ENCODE results near the gene MIGA1. TPM values are rescaled to one million over a fixed set of nuclear protein-coding genes. Genes with fewer than 3 reads are reported as not detected.

The MIGA1 gene
- total and polyA plus RNA-seq, 4 donors, result 14.9 to 47.0 (median 20.0) TPM

GRCh38 chr1:77866296-77866695, 86.8 kb downstream of the MIGA1 start:
- Histone ChIP-seq H3K36me3 (ENCODE audit: control insufficient read depth, insufficient read depth, low read length) (peaks cover 19% of the 10 kb centered on the region), H3K27me3 (ENCODE audit: control insufficient read depth, insufficient read depth, low read length) (no peaks in the 10 kb centered on the region), H3K27ac (ENCODE audit: low read depth, low read length) (no peak overlapping the region), H3K4me1 (ENCODE audit: control insufficient read depth, insufficient read depth, low read length) (no peaks in the 10 kb centered on the region), H3K4me3 (ENCODE audit: low read depth, low read length) (no peak overlapping the region), H3K9me3 (ENCODE audit: control insufficient read depth, insufficient read depth, low read length) (no peaks in the 10 kb centered on the region)
- no peak for DNase-seq (ENCODE audit: low read depth in 4 of 6, low spot score in 6 of 6)
- 79% methylated on average over 3 of the region's 4 CpGs for WGBS (ENCODE audit: insufficient coverage)

GRCh38 chr1:77872645-77873044, 93.2 kb downstream of the MIGA1 start:
- peaks cover 5% of the 10 kb centered on the region for H3K36me3 ChIP-seq (ENCODE audit: control insufficient read depth, insufficient read depth, low read length)
- no peaks in the 10 kb centered on the region for H3K4me1 ChIP-seq (ENCODE audit: control insufficient read depth, insufficient read depth, low read length)
- DNase-seq (ENCODE audit: low read depth in 4 of 6, low spot score in 6 of 6), result no peak
- no CpG with 5 or more reads among the region's 1 CpG for WGBS (ENCODE audit: insufficient coverage)
- no peaks in the 10 kb centered on the region for H3K9me3 ChIP-seq (ENCODE audit: control insufficient read depth, insufficient read depth, low read length)
- no peak overlapping the region for H3K4me3 ChIP-seq (ENCODE audit: low read depth, low read length)
- H3K27ac ChIP-seq (ENCODE audit: low read depth, low read length), result no peak overlapping the region
- no peaks in the 10 kb centered on the region for H3K27me3 ChIP-seq (ENCODE audit: control insufficient read depth, insufficient read depth, low read length)

GRCh38 chr1:77873461-77873860, 94.0 kb downstream of the MIGA1 start:
- no peak for DNase-seq (ENCODE audit: low read depth in 4 of 6, low spot score in 6 of 6)
- no peaks in the 10 kb centered on the region for H3K9me3 ChIP-seq (ENCODE audit: control insufficient read depth, insufficient read depth, low read length)
- no CpG with 5 or more reads among the region's 1 CpG for WGBS (ENCODE audit: insufficient coverage)
- no peak overlapping the region for H3K4me3 ChIP-seq (ENCODE audit: low read depth, low read length)
- peaks cover 5% of the 10 kb centered on the region for H3K36me3 ChIP-seq (ENCODE audit: control insufficient read depth, insufficient read depth, low read length)
- no peak overlapping the region for H3K27ac ChIP-seq (ENCODE audit: low read depth, low read length)
- no peaks in the 10 kb centered on the region for H3K4me1 ChIP-seq (ENCODE audit: control insufficient read depth, insufficient read depth, low read length)
- H3K27me3 ChIP-seq (ENCODE audit: control insufficient read depth, insufficient read depth, low read length), result no peaks in the 10 kb centered on the region

DNA sequence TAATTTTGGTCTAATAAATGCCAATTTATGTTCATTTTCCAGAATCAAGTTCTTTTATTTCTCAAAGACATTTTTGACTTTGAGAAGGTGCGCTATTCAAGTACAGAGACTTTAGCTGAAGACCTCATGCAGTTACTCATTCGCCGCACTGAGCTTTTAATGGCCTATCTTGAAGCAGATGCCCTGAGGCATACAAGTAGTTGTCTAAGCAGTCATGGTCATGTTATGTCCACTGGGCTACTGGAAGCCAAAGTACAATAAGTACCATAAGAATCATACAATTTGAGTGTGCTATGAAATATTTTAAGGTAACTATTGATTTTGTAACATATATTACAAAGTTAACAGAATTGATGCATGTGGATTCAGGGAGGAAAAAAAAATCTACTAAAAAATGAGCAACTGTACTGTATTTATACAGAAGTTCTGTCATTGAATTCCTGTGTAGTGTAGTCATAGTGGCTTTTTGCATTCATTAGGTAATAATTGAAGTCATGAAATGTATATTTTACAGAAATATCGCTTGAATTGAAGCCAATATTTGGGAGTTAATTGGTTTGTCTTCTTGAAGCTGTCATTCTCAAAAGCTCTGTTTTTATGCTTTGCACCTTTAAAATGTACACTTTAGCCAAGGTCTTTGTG, 95.5 kb downstream of the MIGA1 start:
- Histone ChIP-seq H3K4me1 (ENCODE audit: control insufficient read depth, insufficient read depth, low read length) (no peaks in the 10 kb centered on the region), H3K9me3 (ENCODE audit: control insufficient read depth, insufficient read depth, low read length) (no peaks in the 10 kb centered on the region), H3K4me3 (ENCODE audit: low read depth, low read length) (no peak overlapping the region), H3K27me3 (ENCODE audit: control insufficient read depth, insufficient read depth, low read length) (no peaks in the 10 kb centered on the region), H3K27ac (ENCODE audit: low read depth, low read length) (no peak overlapping the region), H3K36me3 (ENCODE audit: control insufficient read depth, insufficient read depth, low read length) (peaks cover 5% of the 10 kb centered on the region)
- DNase-seq (ENCODE audit: low read depth in 4 of 6, low spot score in 6 of 6), result no peak
- 100% methylated on average over 3 of the region's 4 CpGs for WGBS (ENCODE audit: insufficient coverage)

DNA sequence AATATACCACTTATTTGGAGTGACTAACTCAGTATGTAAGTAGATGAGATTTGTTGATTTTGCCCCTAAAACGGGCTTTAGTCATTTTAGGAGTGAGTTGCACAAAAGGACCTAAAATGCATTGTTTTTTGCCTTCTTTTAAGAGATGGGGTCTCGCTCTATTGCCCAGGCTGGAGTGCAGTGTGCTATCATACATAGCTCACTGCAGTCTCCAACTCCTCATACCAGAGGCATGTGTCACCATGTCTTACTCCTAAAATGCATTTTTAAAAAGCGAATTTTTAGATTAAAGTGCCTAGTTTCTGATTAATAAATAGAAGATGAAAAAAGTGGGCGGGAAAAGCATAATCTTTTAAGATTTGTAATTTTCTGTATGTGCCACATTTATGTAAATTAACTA, 97.4 kb downstream of the MIGA1 start:
- no peak for DNase-seq (ENCODE audit: low read depth in 4 of 6, low spot score in 6 of 6)
- 100% methylated on average over 1 of the region's 4 CpGs for WGBS (ENCODE audit: insufficient coverage)
- Histone ChIP-seq H3K9me3 (ENCODE audit: control insufficient read depth, insufficient read depth, low read length) (no peaks in the 10 kb centered on the region), H3K27me3 (ENCODE audit: control insufficient read depth, insufficient read depth, low read length) (no peaks in the 10 kb centered on the region), H3K27ac (ENCODE audit: low read depth, low read length) (no peak overlapping the region), H3K36me3 (ENCODE audit: control insufficient read depth, insufficient read depth, low read length) (peaks cover 5% of the 10 kb centered on the region), H3K4me3 (ENCODE audit: low read depth, low read length) (no peak overlapping the region), H3K4me1 (ENCODE audit: control insufficient read depth, insufficient read depth, low read length) (no peaks in the 10 kb centered on the region)

- Histone ChIP-seq H3K36me3 (ENCODE audit: control insufficient read depth, insufficient read depth, low read length) (no peaks in the 10 kb centered on the region), H3K27ac (ENCODE audit: low read depth, low read length) (no peak overlapping the region), H3K9me3 (ENCODE audit: control insufficient read depth, insufficient read depth, low read length) (no peaks in the 10 kb centered on the region), H3K27me3 (ENCODE audit: control insufficient read depth, insufficient read depth, low read length) (no peaks in the 10 kb centered on the region), H3K4me1 (ENCODE audit: control insufficient read depth, insufficient read depth, low read length) (no peaks in the 10 kb centered on the region), H3K4me3 (ENCODE audit: low read depth, low read length) (no peak overlapping the region)
- no peak for DNase-seq (ENCODE audit: low read depth in 4 of 6, low spot score in 6 of 6)
- 100% methylated on average over 1 of the region's 1 CpG for WGBS (ENCODE audit: insufficient coverage)
Observed at GRCh38 chr1:77881061-77881460, 101.6 kb downstream of the MIGA1 start.

- no peak overlapping the region for H3K27ac ChIP-seq (ENCODE audit: low read depth, low read length)
- no peaks in the 10 kb centered on the region for H3K36me3 ChIP-seq (ENCODE audit: control insufficient read depth, insufficient read depth, low read length)
- H3K4me1 ChIP-seq (ENCODE audit: control insufficient read depth, insufficient read depth, low read length), result no peaks in the 10 kb centered on the region
- no CpG with 5 or more reads among the region's 2 CpGs for WGBS (ENCODE audit: insufficient coverage)
- H3K27me3 ChIP-seq (ENCODE audit: control insufficient read depth, insufficient read depth, low read length), result no peaks in the 10 kb centered on the region
- no peak for DNase-seq (ENCODE audit: low read depth in 4 of 6, low spot score in 6 of 6)
- H3K9me3 ChIP-seq (ENCODE audit: control insufficient read depth, insufficient read depth, low read length), result no peaks in the 10 kb centered on the region
- no peak overlapping the region for H3K4me3 ChIP-seq (ENCODE audit: low read depth, low read length)
Observed at GRCh38 chr1:77882411-77882810, 103.0 kb downstream of the MIGA1 start.

DNA sequence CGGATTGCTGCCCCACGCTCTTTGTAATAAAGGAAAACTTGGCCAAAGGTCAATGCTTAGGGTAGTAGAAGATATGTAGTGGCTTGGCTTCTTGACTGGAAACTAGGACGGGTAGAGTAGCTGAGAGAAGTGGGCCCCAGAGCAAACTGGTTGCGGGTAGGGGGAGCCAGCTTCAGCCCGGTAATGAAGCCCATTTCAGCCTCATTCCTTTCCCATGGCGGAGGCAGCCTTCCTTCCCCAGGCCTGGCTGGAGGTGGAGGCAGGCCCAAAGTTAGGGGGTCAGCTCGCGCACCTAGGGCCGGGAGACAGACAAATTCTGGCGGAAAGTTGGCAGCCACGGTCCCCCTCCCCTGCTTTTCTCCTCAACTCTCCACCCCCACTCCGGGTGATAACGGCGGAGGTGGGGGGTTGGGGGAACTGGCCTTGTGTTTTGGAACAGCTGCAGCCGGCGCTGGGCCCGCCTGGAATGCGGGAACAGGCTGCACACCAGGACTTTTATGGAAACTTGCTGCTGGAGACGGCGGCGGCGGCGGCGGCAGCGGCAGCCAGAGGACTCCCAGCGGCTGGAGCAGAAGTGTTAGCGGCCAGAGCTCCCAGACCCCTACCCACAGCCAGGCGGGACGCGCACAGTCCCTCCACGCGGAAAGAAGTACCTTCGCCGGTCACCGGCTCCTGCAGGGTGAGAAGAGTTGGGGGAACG, 108.8 kb downstream of the MIGA1 start, which contains the start of gene NEXN:
NEXN (plus strand) TSS at position 544 of the 700 bp plus-strand sequence. CDS start 27,483 bp downstream, outside the sequence.
- H3K4me3 ChIP-seq (ENCODE audit: low read depth, low read length), result peak within 1 kb of the TSS; percentile 72
- H3K27me3 ChIP-seq (ENCODE audit: control insufficient read depth, insufficient read depth, low read length), result no peaks in the 10 kb centered on the region
- peak within 1 kb of the TSS; percentile 90 for H3K27ac ChIP-seq (ENCODE audit: low read depth, low read length)
- no peaks in the 10 kb centered on the region for H3K9me3 ChIP-seq (ENCODE audit: control insufficient read depth, insufficient read depth, low read length)
- DNase-seq (ENCODE audit: low read depth in 4 of 6, low spot score in 6 of 6), result peak; percentile 26 to 76 (median 38)
- H3K4me1 ChIP-seq (ENCODE audit: control insufficient read depth, insufficient read depth, low read length), result peaks cover 9% of the 10 kb centered on the region
- H3K36me3 ChIP-seq (ENCODE audit: control insufficient read depth, insufficient read depth, low read length), result no peaks in the 10 kb centered on the region
- WGBS (ENCODE audit: insufficient coverage), result 1% methylated on average over 27 of the region's 36 CpGs

GRCh38 chr1:77888781-77889642, 109.6 kb downstream of the MIGA1 start:
- Histone ChIP-seq H3K27me3 (ENCODE audit: control insufficient read depth, insufficient read depth, low read length) (no peaks in the 10 kb centered on the region), H3K9me3 (ENCODE audit: control insufficient read depth, insufficient read depth, low read length) (no peaks in the 10 kb centered on the region), H3K4me3 (ENCODE audit: low read depth, low read length) (peak overlapping the region; percentile 72), H3K4me1 (ENCODE audit: control insufficient read depth, insufficient read depth, low read length) (peaks cover 9% of the 10 kb centered on the region), H3K27ac (ENCODE audit: low read depth, low read length) (peak overlapping the region; percentile 90), H3K36me3 (ENCODE audit: control insufficient read depth, insufficient read depth, low read length) (no peaks in the 10 kb centered on the region)
- DNase-seq (ENCODE audit: low read depth in 4 of 6, low spot score in 6 of 6), result peak; percentile 8 to 56 (median 18)
- 0% methylated on average over 33 of the region's 46 CpGs for WGBS (ENCODE audit: insufficient coverage)
